CD8-positive, alpha-beta memory T cell (primary cell): ENCODE measurements around the gene MAEA. TPM values are rescaled to one million over a fixed set of nuclear protein-coding genes. Genes with fewer than 3 reads are reported as not detected.

Experiments used
- CTCF ChIA-PET: fragments of 350-600 bp; sonication (Branson Sonifier 250); formaldehyde crosslinking; loops from one replicate; lab custom pipeline; 2021; ENCODE audit warnings: antibody characterized with exemption; lab: Charles Lee
- POLR2A ChIA-PET: fragments of 350-600 bp; sonication (Branson Sonifier 250); formaldehyde crosslinking; loops from one replicate; lab custom pipeline; 2021; ENCODE audit warnings: antibody characterized with exemption; lab: Charles Lee
- DNase-seq, 5 donors: peaks; one replicate each; pipeline versions ENCODE4 v3.0.0 to v3.0.0-alpha.2; 2020 to 2022; ENCODE audit warnings: mixed read lengths in 1 of 5
- H3K27ac ChIP-seq: one replicate; pipeline ENCODE4 v1.7.0; 2013; ENCODE audit warnings: low read depth, mild to moderate bottlenecking, low read length, moderate library complexity
- H3K27me3 ChIP-seq: 2 replicates; pipeline ENCODE4 v1.7.0; 2013; ENCODE audit warnings: low read length, mild to moderate bottlenecking; ENCODE audit not compliant: insufficient read depth, poor library complexity, severe bottlenecking
- H3K36me3 ChIP-seq: 2 replicates; pipeline ENCODE4 v1.7.0; 2013; ENCODE audit warnings: mild to moderate bottlenecking, low read length, moderate library complexity; ENCODE audit not compliant: insufficient read depth
- H3K4me1 ChIP-seq: 2 replicates; pipeline ENCODE4 v1.7.0; 2013; ENCODE audit warnings: mild to moderate bottlenecking, low read length, moderate library complexity; ENCODE audit not compliant: insufficient read depth
- H3K4me3 ChIP-seq: 2 replicates; pipeline ENCODE4 v1.7.0; 2013; ENCODE audit warnings: mild to moderate bottlenecking, low read length
- H3K9me3 ChIP-seq: 2 replicates; pipeline ENCODE4 v1.7.0; 2013; ENCODE audit warnings: mild to moderate bottlenecking, low read length
- H3K27ac Mint-ChIP-seq, 8 donors: one replicate each; pipeline ENCODE4 v1.8.0; 2020 to 2021; ENCODE audit warnings: mixed read lengths in 8 of 8, mild to moderate bottlenecking in 6 of 8, inconsistent platforms in 3 of 8, moderate library complexity in 3 of 8
- H3K27me3 Mint-ChIP-seq, 2 donors: one replicate each; pipeline ENCODE4 v1.8.0; 2020 to 2021; ENCODE audit warnings: mixed read lengths in 2 of 2, mild to moderate bottlenecking in 1 of 2, moderate library complexity in 1 of 2
- H3K36me3 Mint-ChIP-seq, 3 donors: one replicate each; pipeline ENCODE4 v1.8.0; 2020 to 2021; ENCODE audit warnings: mixed read lengths in 3 of 3, inconsistent platforms in 1 of 3, mild to moderate bottlenecking in 1 of 3
- H3K4me1 Mint-ChIP-seq, 3 donors: one replicate each; pipeline ENCODE4 v1.8.0; 2020 to 2021; ENCODE audit warnings: mixed read lengths in 3 of 3, inconsistent platforms in 1 of 3, mild to moderate bottlenecking in 1 of 3
- H3K4me3 Mint-ChIP-seq, 7 donors: one replicate each; pipeline ENCODE4 v1.8.0; 2020 to 2021; ENCODE audit warnings: mixed read lengths in 7 of 7, mild to moderate bottlenecking in 6 of 7, moderate library complexity in 4 of 7, inconsistent platforms in 2 of 7
- H3K9me3 Mint-ChIP-seq, 5 donors: one replicate each; pipeline ENCODE4 v1.8.0; 2020 to 2022; ENCODE audit warnings: mixed read lengths in 5 of 5, mild to moderate bottlenecking in 3 of 5, moderate library complexity in 2 of 5, inconsistent platforms in 1 of 5
- polyA plus RNA-seq: library from polyadenylated mRNA; unstranded; fragments of 300-500 nt; fragmentation: Illumina TruSeq; gene quantifications from one replicate; pipeline ENCODE4 v1.2.3, GENCODE V29; 2021
- total RNA-seq, 2 experiments: library from RNA; stranded (reverse); gene quantifications; one replicate each; pipeline ENCODE4 v1.2.3, GENCODE V29; 2021

Gene MAEA
- total and polyA plus RNA-seq, 3 experiments from 2014 or later: 59.4 to 75.3 (median 63.8) TPM

DNA sequence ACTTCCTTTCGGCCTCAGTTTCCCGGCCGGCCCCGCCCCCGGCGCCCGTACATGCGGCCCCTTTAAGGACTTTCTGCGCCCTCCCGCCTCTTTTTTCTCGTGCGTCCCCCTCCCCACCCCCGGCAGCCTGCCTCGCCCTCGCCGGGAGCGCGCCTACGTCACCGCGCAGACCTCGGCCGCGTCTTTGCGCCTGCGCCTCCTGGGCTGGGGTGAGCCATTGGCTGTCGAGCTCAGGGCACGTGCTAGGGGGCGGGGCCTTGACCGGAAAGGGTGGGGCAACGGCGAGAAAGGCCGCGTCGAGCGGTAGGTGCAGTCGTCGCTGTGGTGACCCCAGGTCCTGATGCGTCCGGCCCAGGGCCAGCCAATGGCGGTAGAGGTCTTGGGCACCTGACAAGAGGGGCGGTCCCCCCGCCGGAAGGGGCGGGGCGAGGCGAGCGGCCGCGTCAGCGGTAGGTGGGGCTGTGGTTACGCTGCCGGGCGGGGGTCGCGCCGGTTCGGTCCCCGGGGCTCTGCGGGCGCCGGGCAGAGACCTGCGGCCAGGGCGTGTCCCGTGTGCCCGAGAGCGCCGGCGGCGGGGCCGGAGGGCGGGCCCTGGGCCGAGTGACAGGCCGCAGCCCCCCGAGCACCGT lies 57.2 kb downstream of the MAEA start, which contains the start of gene UVSSA:
Gene UVSSA (plus strand): TSS at position 428 of the 629 bp plus-strand sequence. CDS start 884 bp downstream, outside the sequence.
- CTCF ChIA-PET: interaction anchor here (0.7 to 3.5 kb wide), 17 partner anchors 9 to 379 kb away, joined by 3 to 28 read pairs (median 7); partner anchors contain the start of genes CTBP1 and MAEA
- Histone ChIP-seq H3K4me1 (peaks cover 24% of the 10 kb centered on the region), H3K27ac (peak within 1 kb of the TSS; percentile 90), H3K9me3 (no peaks in the 10 kb centered on the region), H3K27me3 (no peaks in the 10 kb centered on the region), H3K4me3 (peak within 1 kb of the TSS; percentile 82), H3K36me3 (no peaks in the 10 kb centered on the region)
- Mint-ChIP-seq H3K4me1 (peaks cover 37 to 53% (median 43%) of the 10 kb centered on the region in 3 donors), H3K36me3 (peaks cover 0 to 33% (median 5%) of the 10 kb centered on the region in 3 donors), H3K9me3 (no peaks in the 10 kb centered on the region), H3K4me3 (peak within 1 kb of the TSS; percentile 89 to 96 (median 95)), H3K27ac (peak within 1 kb of the TSS; percentile 87 to 98 (median 96)), H3K27me3 (peaks cover 0 to 2% of the 10 kb centered on the region in 2 donors)
- DNase-seq: peak; percentile 100
- POLR2A ChIA-PET: interaction anchor here (0.6 to 3.3 kb wide), 12 partner anchors 17 to 1009 kb away, joined by 3 to 59 read pairs (median 5); partner anchors contain the start of genes CTBP1, MAEA, SLBP and TACC3

DNA sequence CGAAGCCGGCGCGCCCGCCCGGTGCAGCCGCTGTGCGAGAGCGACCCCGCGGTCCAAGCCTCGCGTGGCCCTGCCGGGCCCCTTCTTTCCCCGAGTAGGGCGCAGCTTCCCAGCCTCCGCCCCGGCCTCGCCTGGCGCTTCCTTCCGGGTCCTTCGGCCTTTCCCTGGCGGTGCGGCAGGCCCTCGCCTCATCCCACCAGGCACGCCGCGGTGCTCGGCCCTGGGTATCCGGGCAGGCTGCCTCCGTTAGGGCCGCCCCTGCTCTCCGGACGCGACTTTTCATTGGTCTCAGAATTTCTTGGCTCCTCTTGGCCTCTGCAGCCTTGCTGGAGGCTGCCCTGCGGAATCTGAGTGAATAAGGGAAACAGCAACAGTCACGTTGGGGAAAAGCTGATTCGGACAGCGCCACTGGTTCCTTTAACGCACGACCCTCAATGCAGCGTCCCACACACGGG lies 57.7 kb downstream of the MAEA start:
- POLR2A ChIA-PET: interaction anchor here (0.6 to 3.3 kb wide), 9 partner anchors 17 to 1009 kb away, joined by 3 to 59 read pairs (median 6); partner anchors contain the start of genes CTBP1, MAEA and SLBP
- peak overlapping the region; percentile 84 to 98 (median 96) for H3K27ac Mint-ChIP-seq
- Histone ChIP-seq H3K36me3 (no peaks in the 10 kb centered on the region), H3K4me3 (peak overlapping the region; percentile 82), H3K27ac (peak overlapping the region; percentile 90), H3K4me1 (peaks cover 26% of the 10 kb centered on the region), H3K9me3 (no peaks in the 10 kb centered on the region), H3K27me3 (no peaks in the 10 kb centered on the region)
- CTCF ChIA-PET: interaction anchor here (0.7 to 3.5 kb wide), 17 partner anchors 8 to 379 kb away, joined by 3 to 28 read pairs (median 7); partner anchors contain the start of genes CTBP1 and MAEA
- no peaks in the 10 kb centered on the region for H3K9me3 Mint-ChIP-seq
- peaks cover 0 to 31% (median 5%) of the 10 kb centered on the region in 3 donors for H3K36me3 Mint-ChIP-seq
- peaks cover 0 to 2% of the 10 kb centered on the region in 2 donors for H3K27me3 Mint-ChIP-seq
- H3K4me3 Mint-ChIP-seq: peak overlapping the region; percentile 85 to 96 (median 90)
- peaks cover 39 to 56% (median 45%) of the 10 kb centered on the region in 3 donors for H3K4me1 Mint-ChIP-seq
- no peak for DNase-seq

DNA sequence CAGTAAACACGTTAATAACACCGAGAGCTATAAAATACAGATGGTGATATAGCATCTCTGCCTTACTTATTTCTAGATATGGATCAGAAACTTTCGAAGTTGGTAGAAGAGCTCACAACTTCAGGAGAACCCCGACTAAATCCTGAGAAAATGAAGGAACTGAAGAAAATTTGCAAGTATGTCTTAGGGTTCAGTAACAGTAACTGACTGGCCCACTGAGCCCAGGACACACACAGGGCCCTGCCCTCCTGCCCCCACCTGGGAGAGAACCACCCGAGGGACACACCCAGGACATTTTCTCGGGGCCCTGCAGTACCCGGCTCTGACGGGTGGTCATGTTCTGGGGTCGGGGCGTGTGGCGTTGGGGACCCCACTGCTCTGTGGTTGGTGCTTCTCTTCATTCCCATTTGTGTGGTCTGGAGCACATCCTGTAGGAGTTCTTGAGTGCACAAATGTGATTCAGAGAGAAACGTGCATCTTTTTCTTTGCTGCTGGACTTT lies 58.4 kb downstream of the MAEA start:
- peaks cover 0 to 35% (median 5%) of the 10 kb centered on the region in 3 donors for H3K36me3 Mint-ChIP-seq
- H3K27ac ChIP-seq: peak overlapping the region; percentile 90
- H3K27me3 Mint-ChIP-seq: peaks cover 0 to 2% of the 10 kb centered on the region in 2 donors
- H3K4me1 Mint-ChIP-seq: peaks cover 39 to 56% (median 45%) of the 10 kb centered on the region in 3 donors
- DNase-seq: no peak
- H3K36me3 ChIP-seq: no peaks in the 10 kb centered on the region
- H3K9me3 Mint-ChIP-seq: no peaks in the 10 kb centered on the region
- POLR2A ChIA-PET: interaction anchor here (0.7 to 3.3 kb wide), 3 partner anchors 58 to 99 kb away, joined by 3 to 59 read pairs (median 12); partner anchors contain the start of genes CTBP1 and MAEA
- H3K27ac Mint-ChIP-seq: peak overlapping the region; percentile 47 to 98 (median 95)
- peak overlapping the region; percentile 82 for H3K4me3 ChIP-seq
- H3K9me3 ChIP-seq: no peaks in the 10 kb centered on the region
- peak overlapping the region; percentile 85 to 96 (median 90) for H3K4me3 Mint-ChIP-seq
- CTCF ChIA-PET: interaction anchor here (0.8 to 3.5 kb wide), 8 partner anchors 8 to 378 kb away, joined by 3 to 20 read pairs (median 8); partner anchors contain the start of gene MAEA
- H3K4me1 ChIP-seq: peaks cover 26% of the 10 kb centered on the region
- no peaks in the 10 kb centered on the region for H3K27me3 ChIP-seq

DNA sequence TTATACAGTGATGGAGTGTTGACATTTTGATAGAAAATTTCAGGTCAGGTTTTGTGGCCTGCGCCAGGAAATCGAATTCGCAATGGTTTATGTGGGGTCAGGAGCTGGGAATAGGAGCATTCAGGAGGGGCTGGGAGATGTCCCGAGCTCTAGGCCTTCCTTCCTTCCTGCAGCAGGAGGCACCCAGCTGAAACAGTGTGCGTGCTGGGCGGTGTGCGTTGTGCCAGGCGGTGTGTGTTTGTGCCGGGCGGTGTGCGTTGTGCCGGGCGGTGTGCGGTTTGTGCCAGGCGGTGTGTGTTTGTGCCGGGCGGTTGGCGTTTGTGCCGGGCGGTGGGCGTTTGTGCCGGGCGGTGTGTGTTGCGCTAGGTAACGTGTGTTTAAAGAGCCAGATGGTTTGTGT lies 59.1 kb downstream of the MAEA start:
- Mint-ChIP-seq H3K27me3 (peaks cover 0 to 2% of the 10 kb centered on the region in 2 donors), H3K9me3 (no peaks in the 10 kb centered on the region), H3K4me1 (peaks cover 39 to 55% (median 43%) of the 10 kb centered on the region in 3 donors), H3K27ac (peak overlapping the region in 7 of 8 donors; percentile 84 to 98 (median 95)), H3K36me3 (peaks cover 0 to 37% (median 5%) of the 10 kb centered on the region in 3 donors), H3K4me3 (peak overlapping the region; percentile 55 to 96 (median 90))
- no peaks in the 10 kb centered on the region for H3K36me3 ChIP-seq
- no peak for DNase-seq
- H3K27ac ChIP-seq: no peak overlapping the region
- H3K27me3 ChIP-seq: no peaks in the 10 kb centered on the region
- POLR2A ChIA-PET: interaction anchor here (0.7 to 3.3 kb wide), 2 partner anchors 81 to 100 kb away, joined by 3 to 59 read pairs; partner anchors contain the start of gene CTBP1
- H3K9me3 ChIP-seq: no peaks in the 10 kb centered on the region
- H3K4me1 ChIP-seq: peaks cover 26% of the 10 kb centered on the region
- H3K4me3 ChIP-seq: no peak overlapping the region
- CTCF ChIA-PET: interaction anchor here (0.8 to 4.4 kb wide), 4 partner anchors 80 to 280 kb away, joined by 3 to 17 read pairs (median 8); no protein-coding TSS in a partner anchor

DNA sequence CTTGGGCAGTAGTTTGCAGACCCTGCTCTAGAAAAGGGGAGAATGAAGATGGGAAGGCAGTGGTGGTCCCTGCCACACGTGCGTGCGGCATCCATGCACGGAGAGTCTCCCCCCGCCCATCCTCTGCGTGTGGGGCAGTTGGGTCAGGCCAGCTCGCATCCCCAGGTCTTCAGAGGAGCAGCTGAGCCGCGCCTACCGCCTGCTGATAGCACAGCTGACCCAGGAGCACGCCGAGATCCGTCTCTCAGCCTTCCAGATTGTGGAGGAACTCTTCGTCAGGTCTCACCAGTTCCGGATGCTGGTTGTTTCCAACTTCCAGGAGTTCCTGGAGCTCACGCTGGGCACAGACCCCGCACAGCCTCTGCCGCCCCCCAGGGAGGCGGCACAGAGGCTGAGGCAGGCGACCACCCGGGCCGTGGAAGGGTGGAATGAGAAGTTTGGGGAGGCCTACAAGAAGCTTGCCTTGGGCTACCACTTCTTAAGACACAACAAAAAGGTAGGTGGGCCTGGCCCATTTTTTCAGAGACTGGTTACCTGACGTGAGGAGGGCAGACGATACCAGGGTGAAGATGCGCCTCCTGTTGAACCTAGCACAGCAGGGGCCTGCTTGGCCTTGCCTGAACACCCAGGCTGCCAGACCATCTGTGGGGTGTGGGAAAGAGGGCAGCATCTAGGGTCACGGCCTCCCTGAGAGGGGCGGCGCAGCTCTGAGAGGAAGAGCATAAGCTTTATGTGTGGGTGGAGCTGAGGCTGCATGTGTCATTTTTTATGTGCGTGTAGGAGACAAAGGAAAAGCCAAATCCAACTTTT lies 59.9 kb downstream of the MAEA start:
- DNase-seq: no peak
- Mint-ChIP-seq H3K4me1 (peaks cover 37 to 50% (median 38%) of the 10 kb centered on the region in 3 donors), H3K27me3 (peaks cover 0 to 2% of the 10 kb centered on the region in 2 donors), H3K36me3 (peaks cover 0 to 41% (median 5%) of the 10 kb centered on the region in 3 donors), H3K9me3 (no peaks in the 10 kb centered on the region), H3K27ac (peak overlapping the region; percentile 43 to 98 (median 90)), H3K4me3 (peak overlapping the region in 2 of 7 donors; percentile 56 to 90)
- ChIA-PET CTCF (interaction anchor here (4.4 kb wide), 1 partner anchor 280 kb away, joined by 17 read pairs; no protein-coding TSS in a partner anchor), POLR2A (no interaction called here)
- H3K36me3 ChIP-seq: no peaks in the 10 kb centered on the region
- H3K27me3 ChIP-seq: no peaks in the 10 kb centered on the region
- no peaks in the 10 kb centered on the region for H3K9me3 ChIP-seq
- peaks cover 26% of the 10 kb centered on the region for H3K4me1 ChIP-seq
- H3K27ac ChIP-seq: no peak overlapping the region
- no peak overlapping the region for H3K4me3 ChIP-seq

DNA sequence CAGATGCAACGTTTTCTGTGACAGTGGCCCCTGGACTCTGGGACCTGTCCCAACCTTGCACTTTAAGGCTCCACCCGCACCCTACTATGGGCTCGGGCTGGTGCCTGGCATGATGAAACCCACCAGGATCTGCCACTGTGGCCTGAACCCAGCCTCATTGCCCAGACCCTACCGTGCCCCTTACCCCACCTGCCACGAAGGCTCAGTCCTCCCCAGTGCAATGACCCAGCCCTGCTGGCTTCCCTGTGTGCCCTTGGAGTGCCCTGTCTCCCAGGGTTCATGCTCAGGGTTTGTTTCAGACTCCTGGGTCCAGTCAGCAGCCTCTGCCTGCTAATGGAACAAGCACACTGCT lies 60.5 kb downstream of the MAEA start:
- Mint-ChIP-seq H3K27me3 (no peaks in the 10 kb centered on the region), H3K9me3 (no peaks in the 10 kb centered on the region)
- POLR2A ChIA-PET: no interaction called here

More for the DNA sequence above, 60.5 kb downstream of the MAEA start:
- H3K4me3 Mint-ChIP-seq: peak overlapping the region in 3 of 7 donors; percentile 37 to 82 (median 65)
- Histone ChIP-seq H3K27ac (no peak overlapping the region), H3K27me3 (no peaks in the 10 kb centered on the region), H3K9me3 (no peaks in the 10 kb centered on the region), H3K4me1 (peaks cover 26% of the 10 kb centered on the region), H3K36me3 (no peaks in the 10 kb centered on the region), H3K4me3 (no peak overlapping the region)
- peak overlapping the region in 4 of 8 donors; percentile 53 to 74 (median 62) for H3K27ac Mint-ChIP-seq
- peaks cover 32 to 44% (median 32%) of the 10 kb centered on the region in 3 donors for H3K4me1 Mint-ChIP-seq
- CTCF ChIA-PET: interaction anchor here (1.3 to 4.4 kb wide), 2 partner anchors 219 to 279 kb away, joined by 4 to 17 read pairs; no protein-coding TSS in a partner anchor
- peaks cover 0 to 44% (median 5%) of the 10 kb centered on the region in 3 donors for H3K36me3 Mint-ChIP-seq
- no peak for DNase-seq
